Aorta (tissue), 5 donors: ENCODE results near the gene SEMA3E. TPM values are rescaled to one million over a fixed set of nuclear protein-coding genes. Genes with fewer than 3 reads are reported as not detected.

ENCODE experiments used
- ATAC-seq: fragments of 200-7000 bp; cut with Tn5 transposase; one replicate; pipeline ENCODE4 v1.9.1; 2022; ENCODE audit warnings: moderate library complexity; ENCODE audit not compliant: low FRiP score
- DNase-seq, 2 donors: peaks; one replicate each; pipeline ENCODE4 v3.0.0-alpha.2; 2020
- H3K27ac ChIP-seq, 2 donors: one replicate each; pipeline ENCODE4 v1.5.1; 2013; ENCODE audit warnings: low read length in 2 of 2, mild to moderate bottlenecking in 2 of 2, moderate library complexity in 2 of 2, control low read depth in 1 of 2, inconsistent platforms in 1 of 2, low read depth in 1 of 2
- H3K27me3 ChIP-seq, 2 donors: one replicate each; pipeline ENCODE4 v1.6.1; 2013; ENCODE audit warnings: control low read depth in 1 of 2, low read length in 1 of 2, mild to moderate bottlenecking in 1 of 2, moderate library complexity in 1 of 2; ENCODE audit not compliant: insufficient read depth in 2 of 2, control insufficient read depth in 1 of 2
- H3K36me3 ChIP-seq, 2 donors: one replicate each; pipeline ENCODE4 v1.6.1; 2013; ENCODE audit warnings: control low read depth in 1 of 2, low read length in 1 of 2, mild to moderate bottlenecking in 1 of 2; ENCODE audit not compliant: insufficient read depth in 2 of 2, control insufficient read depth in 1 of 2
- H3K4me1 ChIP-seq, 2 donors: one replicate each; pipeline ENCODE4 v1.6.1; 2013; ENCODE audit warnings: low read length in 2 of 2, control low read depth in 1 of 2, mild to moderate bottlenecking in 1 of 2, moderate library complexity in 1 of 2; ENCODE audit not compliant: insufficient read depth in 2 of 2, control insufficient read depth in 1 of 2
- H3K4me3 ChIP-seq, 2 donors: one replicate each; pipeline ENCODE4 v1.5.1; 2013; ENCODE audit warnings: low read length in 2 of 2, control low read depth in 1 of 2, mild to moderate bottlenecking in 1 of 2
- H3K9me3 ChIP-seq: one replicate; pipeline ENCODE4 v1.6.1; 2013; ENCODE audit warnings: mild to moderate bottlenecking, low read length; ENCODE audit not compliant: control insufficient read depth
- WGBS, 2 donors: extraction: QIAGEN DNeasy Blood & Tissue Kit; methylation state at CpG; one replicate each; pipeline ENCODE4 v1.1.7; 2013; 5-methylcytosine and 5-hydroxymethylcytosine counted together
- intact Hi-C, 2 donors: fragments of 100-400 bp; cut with DNase I; formaldehyde crosslinking; loops; one replicate each; pipeline versions ENCODE4 v1.14.2 to v1.15.0; 2022
- polyA plus RNA-seq, 2 donors: library from polyadenylated mRNA; stranded (reverse); fragments of 200-250 nt; gene quantifications; one replicate each; pipeline ENCODE4 v1.2.3, GENCODE V29; 2013
- total RNA-seq, 2 donors: library from RNA; stranded (reverse); fragmentation: NEBNext Ultra II Directional; extraction: Animal tissue kit (Norgen Biotek cat#: 25700); gene quantifications; one replicate each; pipeline ENCODE4 v1.2.1, GENCODE V29; 2021
- donor health status: healthy with polysubstance abuse.
- donor health status: Bipolar disorder and iron deficiency.
- donor health status: DM: no; HTN: no; CAD: no.
- donor health status: DM: no; HTN: no; CAD: no.
- donor health status: DM: yes; HTN: yes; CAD: no.

The SEMA3E gene
- total and polyA plus RNA-seq, 4 donors = 0.38 to 35.0 (median 5.5) TPM

DNA sequence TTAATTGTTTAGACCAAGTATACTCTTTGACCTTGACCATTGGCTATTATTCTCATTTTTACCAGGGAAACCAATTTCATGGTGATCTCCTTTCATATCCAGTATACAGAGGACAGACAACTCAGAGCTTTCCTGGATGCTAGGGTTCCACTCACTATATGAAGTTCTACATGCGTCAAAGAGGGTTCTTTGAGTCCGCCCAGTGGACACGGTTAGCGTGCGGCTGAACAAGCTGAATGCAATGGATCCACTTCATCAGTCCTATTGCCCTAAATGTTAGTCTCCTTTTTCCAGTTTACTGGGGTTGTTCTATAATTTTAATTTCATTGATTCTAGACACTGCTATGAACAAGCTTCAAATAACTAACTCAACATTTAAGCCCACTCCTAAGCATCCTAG is 323.9 kb downstream of the SEMA3E start:
- intact Hi-C loops = no loop called here
- H3K27me3 ChIP-seq = no peaks in the 10 kb centered on the region
- H3K4me3 ChIP-seq = no peak overlapping the region
- no peak overlapping the region for H3K27ac ChIP-seq
- H3K36me3 ChIP-seq = no peaks in the 10 kb centered on the region
- 95 to 96% methylated on average over 5 of the region's 5 CpGs for WGBS, 2 donors
- ATAC-seq (no peak), DNase-seq (no peak)
- no peaks in the 10 kb centered on the region for H3K9me3 ChIP-seq
- H3K4me1 ChIP-seq = no peaks in the 10 kb centered on the region

- DNase-seq = no peak
- WGBS, 2 donors = 79 to 80% methylated on average over 2 of the region's 2 CpGs
- no peaks in the 10 kb centered on the region for H3K36me3 ChIP-seq
Measured at GRCh38 chr7:83324596-83324995, 324.3 kb downstream of the SEMA3E start.

GRCh38 chr7:83321011-83321410 is 327.9 kb downstream of the SEMA3E start:
- DNase-seq (no peak), ATAC-seq (no peak)
- H3K27ac ChIP-seq = no peak overlapping the region
- H3K36me3 ChIP-seq = no peaks in the 10 kb centered on the region
- intact Hi-C loops = no loop called here
- H3K4me3 ChIP-seq = no peak overlapping the region
- 58 to 78% methylated on average over 1 of the region's 1 CpG for WGBS, 2 donors
- no peaks in the 10 kb centered on the region for H3K4me1 ChIP-seq
- no peaks in the 10 kb centered on the region for H3K27me3 ChIP-seq
- no peaks in the 10 kb centered on the region for H3K9me3 ChIP-seq

More at GRCh38 chr7:83324596-83324995, 324.3 kb downstream of the SEMA3E start:
- Histone ChIP-seq H3K27me3 (no peaks in the 10 kb centered on the region), H3K4me1 (no peaks in the 10 kb centered on the region), H3K9me3 (no peaks in the 10 kb centered on the region), H3K4me3 (no peak overlapping the region), H3K27ac (no peak overlapping the region)
- intact Hi-C loops = no loop called here
- ATAC-seq = no peak

DNA sequence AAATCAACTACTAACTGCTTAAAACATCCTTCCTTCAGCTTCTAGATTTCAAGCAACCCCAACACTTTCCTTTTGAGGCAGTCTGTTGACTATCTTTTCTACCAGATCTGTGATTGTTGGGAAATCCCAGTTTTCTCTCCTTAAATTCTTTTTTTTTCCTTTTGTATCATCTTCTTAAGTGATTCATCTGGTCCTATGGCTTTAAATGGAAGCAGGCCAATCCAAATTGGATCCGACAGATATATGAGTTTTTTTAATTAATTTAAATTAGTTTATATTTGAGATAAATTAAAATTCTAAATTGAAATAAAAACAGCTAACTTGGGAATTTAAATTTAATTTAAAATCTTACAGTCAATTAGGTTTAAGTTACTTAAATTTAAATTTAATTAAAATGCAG is 335.0 kb downstream of the SEMA3E start:
- no peaks in the 10 kb centered on the region for H3K27me3 ChIP-seq
- intact Hi-C loops = no loop called here
- no peaks in the 10 kb centered on the region for H3K36me3 ChIP-seq
- H3K4me3 ChIP-seq = no peak overlapping the region
- no peaks in the 10 kb centered on the region for H3K4me1 ChIP-seq
- H3K9me3 ChIP-seq = no peaks in the 10 kb centered on the region
- no peak overlapping the region for H3K27ac ChIP-seq
- 84 to 87% methylated on average over 1 of the region's 1 CpG for WGBS, 2 donors
- ATAC-seq (no peak), DNase-seq (no peak)
